WTC11 (cell line): ENCODE measurements around the gene EPHA4.

Source experiments
- CBFB ChIP-seq: sonication (generic); formaldehyde crosslinking; IDR thresholded peaks from 2 replicates; pipeline ENCODE4 v1.8.1; 2022; ENCODE audit warnings: mild to moderate bottlenecking, low read depth, missing genetic modification reagents
- OVOL2 ChIP-seq: fragments of 250-450 bp; sonication (Bioruptor Pico); IDR thresholded peaks from 2 replicates; pipeline ENCODE4 v1.9.0; 2021; ENCODE audit warnings: mild to moderate bottlenecking, borderline replicate concordance
- SMAD4 ChIP-seq: sonication (generic); formaldehyde crosslinking; IDR thresholded peaks from 2 replicates; pipeline ENCODE4 v1.8.0; 2022; ENCODE audit warnings: mild to moderate bottlenecking, missing genetic modification reagents
- SOX15 ChIP-seq: fragments of 250-450 bp; sonication (Bioruptor Pico); IDR thresholded peaks from 2 replicates; pipeline ENCODE4 v1.9.0; 2021; ENCODE audit warnings: mild to moderate bottlenecking
- ZBTB21 ChIP-seq: sonication (generic); formaldehyde crosslinking; IDR thresholded peaks from 2 replicates; pipeline ENCODE4 v1.8.1; 2023; ENCODE audit warnings: mild to moderate bottlenecking, missing genetic modification reagents, borderline replicate concordance
- ZNF138 ChIP-seq: sonication (generic); formaldehyde crosslinking; conservative IDR thresholded peaks from 2 replicates; pipeline ENCODE4 v1.8.1; 2022; ENCODE audit warnings: mild to moderate bottlenecking, moderate library complexity, missing genetic modification reagents
- ZNF317 ChIP-seq: sonication (generic); formaldehyde crosslinking; IDR thresholded peaks from 2 replicates; pipeline ENCODE4 v1.8.1; 2023; ENCODE audit warnings: low read depth, mild to moderate bottlenecking, moderate library complexity, missing genetic modification reagents, borderline replicate concordance
- TF ChIP-seq, protein P1 (sequence below): fragments of 200-600 bp; IDR thresholded peaks from 2 replicates; pipeline ENCODE4 v1.8.0; 2022; ENCODE audit warnings: antibody characterized with exemption
- TF ChIP-seq, protein P2 (sequence below): sonication (generic); formaldehyde crosslinking; IDR thresholded peaks from 2 replicates; pipeline ENCODE4 v1.8.1; 2022; ENCODE audit warnings: low read depth, missing genetic modification reagents, borderline replicate concordance
- TF ChIP-seq, protein P3 (sequence below): sonication (generic); formaldehyde crosslinking; IDR thresholded peaks from 2 replicates; pipeline ENCODE4 v1.8.0; 2022; ENCODE audit warnings: mild to moderate bottlenecking, missing genetic modification reagents
- TF ChIP-seq, protein P4 (sequence below): sonication (generic); formaldehyde crosslinking; conservative IDR thresholded peaks from 2 replicates; pipeline ENCODE4 v1.8.1; 2022; ENCODE audit warnings: mild to moderate bottlenecking, missing genetic modification reagents
- TF ChIP-seq, protein P5 (sequence below): sonication (generic); formaldehyde crosslinking; IDR thresholded peaks from 2 replicates; pipeline ENCODE4 v1.8.1; 2023; ENCODE audit warnings: mild to moderate bottlenecking, missing genetic modification reagents, moderate library complexity
- TF ChIP-seq, protein P6 (sequence below): sonication (generic); formaldehyde crosslinking; IDR thresholded peaks from 2 replicates; pipeline ENCODE4 v1.8.1; 2023; ENCODE audit warnings: mild to moderate bottlenecking, missing genetic modification reagents

DNA sequence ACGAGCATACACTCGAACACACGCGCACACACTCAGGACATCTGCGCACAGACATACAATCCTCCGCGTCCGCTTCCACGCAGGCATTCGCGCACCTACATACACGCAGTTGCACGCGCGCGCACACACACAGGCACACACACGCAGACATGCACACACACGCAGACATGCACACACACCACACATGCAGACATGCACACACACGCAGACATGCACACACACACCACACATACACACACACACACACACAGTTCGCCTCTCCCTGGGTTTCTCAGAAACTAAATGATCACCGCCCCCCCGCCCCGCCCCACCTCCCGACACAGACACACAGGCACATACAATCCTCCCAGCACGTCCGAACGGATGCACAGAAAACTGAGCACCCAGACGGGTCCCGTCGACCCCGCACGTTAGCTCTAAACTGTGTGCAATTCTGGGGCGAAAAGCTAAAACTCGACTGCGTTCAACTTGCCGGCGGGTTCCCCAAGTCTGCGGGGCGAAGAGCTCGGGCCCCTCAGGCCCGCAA lies 1.0 kb downstream of the EPHA4 start:
- TF ChIP-seq, protein P1, sequence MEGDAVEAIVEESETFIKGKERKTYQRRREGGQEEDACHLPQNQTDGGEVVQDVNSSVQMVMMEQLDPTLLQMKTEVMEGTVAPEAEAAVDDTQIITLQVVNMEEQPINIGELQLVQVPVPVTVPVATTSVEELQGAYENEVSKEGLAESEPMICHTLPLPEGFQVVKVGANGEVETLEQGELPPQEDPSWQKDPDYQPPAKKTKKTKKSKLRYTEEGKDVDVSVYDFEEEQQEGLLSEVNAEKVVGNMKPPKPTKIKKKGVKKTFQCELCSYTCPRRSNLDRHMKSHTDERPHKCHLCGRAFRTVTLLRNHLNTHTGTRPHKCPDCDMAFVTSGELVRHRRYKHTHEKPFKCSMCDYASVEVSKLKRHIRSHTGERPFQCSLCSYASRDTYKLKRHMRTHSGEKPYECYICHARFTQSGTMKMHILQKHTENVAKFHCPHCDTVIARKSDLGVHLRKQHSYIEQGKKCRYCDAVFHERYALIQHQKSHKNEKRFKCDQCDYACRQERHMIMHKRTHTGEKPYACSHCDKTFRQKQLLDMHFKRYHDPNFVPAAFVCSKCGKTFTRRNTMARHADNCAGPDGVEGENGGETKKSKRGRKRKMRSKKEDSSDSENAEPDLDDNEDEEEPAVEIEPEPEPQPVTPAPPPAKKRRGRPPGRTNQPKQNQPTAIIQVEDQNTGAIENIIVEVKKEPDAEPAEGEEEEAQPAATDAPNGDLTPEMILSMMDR = no peak
- TF ChIP-seq SOX15 (CRISPR knock-in tag) = no peak
- no peak for TF ChIP-seq OVOL2 (CRISPR knock-in tag)
- TF ChIP-seq, protein P2, sequence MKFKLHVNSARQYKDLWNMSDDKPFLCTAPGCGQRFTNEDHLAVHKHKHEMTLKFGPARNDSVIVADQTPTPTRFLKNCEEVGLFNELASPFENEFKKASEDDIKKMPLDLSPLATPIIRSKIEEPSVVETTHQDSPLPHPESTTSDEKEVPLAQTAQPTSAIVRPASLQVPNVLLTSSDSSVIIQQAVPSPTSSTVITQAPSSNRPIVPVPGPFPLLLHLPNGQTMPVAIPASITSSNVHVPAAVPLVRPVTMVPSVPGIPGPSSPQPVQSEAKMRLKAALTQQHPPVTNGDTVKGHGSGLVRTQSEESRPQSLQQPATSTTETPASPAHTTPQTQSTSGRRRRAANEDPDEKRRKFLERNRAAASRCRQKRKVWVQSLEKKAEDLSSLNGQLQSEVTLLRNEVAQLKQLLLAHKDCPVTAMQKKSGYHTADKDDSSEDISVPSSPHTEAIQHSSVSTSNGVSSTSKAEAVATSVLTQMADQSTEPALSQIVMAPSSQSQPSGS (CRISPR knock-in tag) = no peak
- no peak for TF ChIP-seq ZNF138 (CRISPR knock-in tag)
- TF ChIP-seq, protein P3, sequence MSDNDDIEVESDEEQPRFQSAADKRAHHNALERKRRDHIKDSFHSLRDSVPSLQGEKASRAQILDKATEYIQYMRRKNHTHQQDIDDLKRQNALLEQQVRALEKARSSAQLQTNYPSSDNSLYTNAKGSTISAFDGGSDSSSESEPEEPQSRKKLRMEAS (CRISPR knock-in tag) = no peak
- TF ChIP-seq, protein P4, sequence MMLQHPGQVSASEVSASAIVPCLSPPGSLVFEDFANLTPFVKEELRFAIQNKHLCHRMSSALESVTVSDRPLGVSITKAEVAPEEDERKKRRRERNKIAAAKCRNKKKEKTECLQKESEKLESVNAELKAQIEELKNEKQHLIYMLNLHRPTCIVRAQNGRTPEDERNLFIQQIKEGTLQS (CRISPR knock-in tag) = no peak
- TF ChIP-seq, protein P5, sequence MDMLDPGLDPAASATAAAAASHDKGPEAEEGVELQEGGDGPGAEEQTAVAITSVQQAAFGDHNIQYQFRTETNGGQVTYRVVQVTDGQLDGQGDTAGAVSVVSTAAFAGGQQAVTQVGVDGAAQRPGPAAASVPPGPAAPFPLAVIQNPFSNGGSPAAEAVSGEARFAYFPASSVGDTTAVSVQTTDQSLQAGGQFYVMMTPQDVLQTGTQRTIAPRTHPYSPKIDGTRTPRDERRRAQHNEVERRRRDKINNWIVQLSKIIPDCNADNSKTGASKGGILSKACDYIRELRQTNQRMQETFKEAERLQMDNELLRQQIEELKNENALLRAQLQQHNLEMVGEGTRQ = no peak
- no peak for TF ChIP-seq CBFB (CRISPR knock-in tag)
- TF ChIP-seq SMAD4 (CRISPR knock-in tag) = no peak
- TF ChIP-seq, protein P6, sequence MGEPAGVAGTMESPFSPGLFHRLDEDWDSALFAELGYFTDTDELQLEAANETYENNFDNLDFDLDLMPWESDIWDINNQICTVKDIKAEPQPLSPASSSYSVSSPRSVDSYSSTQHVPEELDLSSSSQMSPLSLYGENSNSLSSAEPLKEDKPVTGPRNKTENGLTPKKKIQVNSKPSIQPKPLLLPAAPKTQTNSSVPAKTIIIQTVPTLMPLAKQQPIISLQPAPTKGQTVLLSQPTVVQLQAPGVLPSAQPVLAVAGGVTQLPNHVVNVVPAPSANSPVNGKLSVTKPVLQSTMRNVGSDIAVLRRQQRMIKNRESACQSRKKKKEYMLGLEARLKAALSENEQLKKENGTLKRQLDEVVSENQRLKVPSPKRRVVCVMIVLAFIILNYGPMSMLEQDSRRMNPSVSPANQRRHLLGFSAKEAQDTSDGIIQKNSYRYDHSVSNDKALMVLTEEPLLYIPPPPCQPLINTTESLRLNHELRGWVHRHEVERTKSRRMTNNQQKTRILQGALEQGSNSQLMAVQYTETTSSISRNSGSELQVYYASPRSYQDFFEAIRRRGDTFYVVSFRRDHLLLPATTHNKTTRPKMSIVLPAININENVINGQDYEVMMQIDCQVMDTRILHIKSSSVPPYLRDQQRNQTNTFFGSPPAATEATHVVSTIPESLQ (CRISPR knock-in tag) = no peak
- no peak for TF ChIP-seq ZNF317 (CRISPR knock-in tag)
- no peak for TF ChIP-seq ZBTB21 (CRISPR knock-in tag)
